H1 (cell line): ENCODE measurements around the gene TRAPPC6A. TPM values are rescaled to one million over a fixed set of nuclear protein-coding genes. Genes with fewer than 3 reads are reported as not detected.

Experiments
- ATF2 ChIP-seq: IDR thresholded peaks from 2 replicates; pipeline ENCODE4 v1.6.1; 2012; ENCODE audit warnings: low read length, inconsistent platforms
- CHD7 ChIP-seq: fragments of 300-600 bp; sonication (generic); IDR thresholded peaks from 2 replicates; pipeline ENCODE4 v1.7.1; 2012; ENCODE audit warnings: low read length, moderate library complexity, mild to moderate bottlenecking, inconsistent platforms; ENCODE audit not compliant: insufficient replicate concordance
- NRF1 ChIP-seq: IDR thresholded peaks from 2 replicates; pipeline ENCODE4 v1.6.1; 2011; ENCODE audit warnings: mild to moderate bottlenecking, low read depth, low read length, improper control_type of control experiment
- polyA plus RNA-seq, 7 experiments: library from polyadenylated mRNA; depleted of rRNA in 3 of 7; stranded (reverse) in 5 of 7; unstranded in 2 of 7; fragments of >200 nt in 5 of 7; fragments of 200-250 nt in 2 of 7; gene quantifications; 1 replicate in 5 of 7; 2 replicates in 1 of 7; 4 replicates in 1 of 7; pipeline versions ENCODE4 v1.2.1 to v1.2.3, GENCODE V29; 2011 to 2013; ENCODE audit warnings: missing spikeins in 2 of 7, mixed read lengths in 2 of 7
- total RNA-seq: library from RNA; stranded (reverse); fragmentation: NEBNext Ultra II Directional; extraction: Animal tissue kit (Norgen Biotek cat#: 25700); gene quantifications from 2 replicates; pipeline ENCODE4 v1.2.1, GENCODE V29; 2021
- TF ChIP-seq, protein P1 (sequence below), 3 experiments: IDR thresholded peaks; 1 replicate in 2 of 3; 2 replicates in 1 of 3; pipeline versions ENCODE4 v1.5.1 to v1.6.1; 2011; ENCODE audit warnings: low read length in 3 of 3, mild to moderate bottlenecking in 3 of 3, inconsistent platforms in 2 of 3, low read depth in 1 of 3, moderate library complexity in 1 of 3; ENCODE audit not compliant: insufficient read depth in 1 of 3; ENCODE audit errors: control extremely low read depth in 1 of 3

The TRAPPC6A gene
- total and polyA plus RNA-seq, 2 of the 8 experiments (the other 6 are each of a cell fraction or from before 2014, with no cell fraction given): 31.8 to 130 TPM

- TF ChIP-seq NRF1 (no peak), ATF2 (no peak), CHD7 (no peak)
- TF ChIP-seq, protein P1, sequence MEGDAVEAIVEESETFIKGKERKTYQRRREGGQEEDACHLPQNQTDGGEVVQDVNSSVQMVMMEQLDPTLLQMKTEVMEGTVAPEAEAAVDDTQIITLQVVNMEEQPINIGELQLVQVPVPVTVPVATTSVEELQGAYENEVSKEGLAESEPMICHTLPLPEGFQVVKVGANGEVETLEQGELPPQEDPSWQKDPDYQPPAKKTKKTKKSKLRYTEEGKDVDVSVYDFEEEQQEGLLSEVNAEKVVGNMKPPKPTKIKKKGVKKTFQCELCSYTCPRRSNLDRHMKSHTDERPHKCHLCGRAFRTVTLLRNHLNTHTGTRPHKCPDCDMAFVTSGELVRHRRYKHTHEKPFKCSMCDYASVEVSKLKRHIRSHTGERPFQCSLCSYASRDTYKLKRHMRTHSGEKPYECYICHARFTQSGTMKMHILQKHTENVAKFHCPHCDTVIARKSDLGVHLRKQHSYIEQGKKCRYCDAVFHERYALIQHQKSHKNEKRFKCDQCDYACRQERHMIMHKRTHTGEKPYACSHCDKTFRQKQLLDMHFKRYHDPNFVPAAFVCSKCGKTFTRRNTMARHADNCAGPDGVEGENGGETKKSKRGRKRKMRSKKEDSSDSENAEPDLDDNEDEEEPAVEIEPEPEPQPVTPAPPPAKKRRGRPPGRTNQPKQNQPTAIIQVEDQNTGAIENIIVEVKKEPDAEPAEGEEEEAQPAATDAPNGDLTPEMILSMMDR (IDR thresholded peaks at IDR 0.05; ENCODE audit: control extremely low read depth in 1 of 3, insufficient read depth in 1 of 3, low read depth in 1 of 3, low read length in 3 of 3): no peak
Observed at GRCh38 chr19:45114116-45114515, 63.9 kb downstream of the TRAPPC6A start (continued).
